Stimulated activated CD8-positive, alpha-beta memory T cell treated with anti-CD3 and anti-CD28 coated beads, Interleukin-2, amount 100 ng/mL, for 48 hours (primary cell): ENCODE data around the gene GSDME.

Source experiments
- DNase-seq, 2 donors: peaks; one replicate each; pipeline ENCODE4 v3.0.0-alpha.2; 2020; ENCODE audit warnings: low read depth in 2 of 2

Gene GSDME

GRCh38 chr7:24653316-24654085 lies 103.8 kb downstream of the GSDME start:
- no peak for DNase-seq

- DNase-seq, result no peak
Measured at GRCh38 chr7:24652251-24652939, 104.9 kb downstream of the GSDME start.
